Embryonic facial prominence (tissue), 1 donor: ENCODE measurements around the gene GBP1.
"Not testable (repeated sequence)": the region's sequence is repeated elsewhere in the genome, so short reads cannot be mapped to it uniquely, and the experiment has no call there.

ENCODE experiments used
- DNase-seq: peaks from one replicate; pipeline ENCODE4 v3.0.0-alpha.2; 2016; ENCODE audit errors: extremely low spot score

Gene GBP1

GRCh38 chr1:89065079-89065868 lies at the start of gene GBP1:
TSS of gene GBP1 (minus strand) at chr1:89065208. CDS start at chr1:89063234, 1,974 bp downstream.
- no peak for DNase-seq

GRCh38 chr1:89114662-89115061 lies 49.7 kb upstream of the GBP1 start:
- no peak for DNase-seq

DNA sequence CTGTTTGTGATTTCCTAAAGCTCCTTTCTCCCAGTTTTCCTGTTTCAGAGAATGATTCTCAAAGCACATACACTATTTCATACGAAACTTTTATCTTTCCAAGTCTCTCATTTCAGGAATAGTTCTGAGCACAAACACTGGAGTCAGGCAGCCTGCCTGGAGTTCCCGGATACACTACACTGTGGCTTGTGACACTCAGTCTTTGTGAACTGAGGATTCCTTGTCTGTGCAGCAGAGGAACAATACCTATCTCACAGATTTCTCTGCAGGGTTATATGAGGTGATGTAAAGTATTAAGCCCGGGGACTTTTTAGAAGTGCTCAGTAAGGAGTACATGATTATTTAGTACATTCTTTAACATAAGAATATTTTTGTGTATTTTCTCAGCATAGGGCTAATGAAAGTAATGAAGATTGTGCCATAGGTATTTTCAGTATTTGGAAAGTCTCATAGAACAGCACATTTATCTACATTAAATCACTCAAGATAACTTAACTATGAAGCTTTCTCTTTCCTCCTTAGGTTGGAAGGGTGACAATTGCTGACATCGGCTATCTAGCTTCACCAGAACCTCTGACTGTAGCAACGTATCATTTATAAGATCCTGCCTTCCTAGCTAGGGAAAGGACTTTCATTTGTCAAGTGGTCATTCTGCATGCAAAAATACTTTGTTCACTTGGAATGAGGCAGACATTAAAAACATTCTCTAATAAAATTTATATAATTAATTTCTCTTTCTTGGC lies 48.0 kb upstream of the GBP1 start:
- DNase-seq = no peak

DNA sequence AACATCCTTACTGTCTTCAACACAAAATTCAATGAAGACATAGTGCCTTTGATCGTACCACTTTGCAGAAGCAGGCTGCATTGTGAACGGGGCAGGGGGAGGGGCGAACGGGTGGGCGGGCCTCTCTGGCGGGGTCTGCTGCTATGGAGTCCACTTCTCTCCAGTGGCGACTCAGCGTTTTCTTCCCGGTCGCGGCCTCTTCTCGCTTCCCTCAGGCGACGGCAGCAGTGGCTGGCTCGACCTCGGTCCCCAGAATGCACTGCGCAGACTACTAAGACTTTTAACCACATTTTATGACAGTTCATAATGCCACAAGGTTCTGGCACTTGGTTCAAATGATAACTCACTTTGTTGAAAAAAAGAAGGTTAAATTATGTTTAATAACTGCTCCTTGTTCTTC lies 39.7 kb upstream of the GBP1 start:
- DNase-seq = no peak

DNA sequence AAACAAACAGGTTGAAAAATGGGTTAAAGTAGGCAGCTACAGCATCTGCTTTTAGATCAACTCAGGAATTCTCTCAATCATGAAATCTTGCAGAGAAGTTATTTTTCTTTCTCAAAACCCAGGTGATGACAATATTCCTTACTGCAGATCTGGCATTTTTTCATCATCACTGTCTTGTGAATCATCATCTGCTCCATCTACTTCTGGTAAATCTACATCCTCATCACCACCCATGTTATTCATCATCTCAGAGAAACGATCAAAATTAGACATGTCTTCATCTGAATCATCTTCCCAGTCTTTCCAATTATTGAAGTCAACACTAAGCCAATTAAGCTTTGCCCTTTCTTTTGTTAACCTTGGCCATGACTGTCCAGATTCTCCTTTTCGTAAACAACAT lies 39.1 kb upstream of the GBP1 start:
- no peak for DNase-seq

GRCh38 chr1:89102021-89102420 lies 37.0 kb upstream of the GBP1 start:
- no peak for DNase-seq

GRCh38 chr1:89100412-89100811 lies 35.4 kb upstream of the GBP1 start:
- no peak for DNase-seq

DNA sequence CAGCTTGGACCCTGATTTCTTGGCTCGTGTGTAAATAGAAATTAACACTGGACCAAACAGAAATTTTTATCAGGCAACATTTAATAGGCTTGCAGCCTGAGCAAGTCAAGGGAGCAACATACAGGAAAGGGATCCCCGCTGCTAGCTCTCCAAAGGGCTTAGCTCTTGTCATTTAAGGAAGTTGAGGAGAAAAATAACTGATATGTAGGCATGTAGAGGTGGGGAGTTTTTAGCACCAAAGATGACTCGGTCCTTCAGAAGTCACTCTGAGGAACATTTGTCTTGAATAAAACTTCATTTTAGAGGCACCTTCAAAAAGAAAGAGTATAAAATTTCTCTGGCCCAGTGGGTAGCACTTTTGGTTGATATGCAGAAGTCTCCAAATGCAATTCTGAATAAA lies 33.8 kb upstream of the GBP1 start:
- DNase-seq = no peak

- DNase-seq = no peak
Observed at GRCh38 chr1:89095737-89096136, 30.7 kb upstream of the GBP1 start.

GRCh38 chr1:89089962-89090361 lies 25.0 kb upstream of the GBP1 start:
- no peak for DNase-seq

- DNase-seq = no peak
Observed at GRCh38 chr1:89088572-89088971, 23.6 kb upstream of the GBP1 start.

GRCh38 chr1:89087241-89087640 lies 22.2 kb upstream of the GBP1 start:
- no peak for DNase-seq

DNA sequence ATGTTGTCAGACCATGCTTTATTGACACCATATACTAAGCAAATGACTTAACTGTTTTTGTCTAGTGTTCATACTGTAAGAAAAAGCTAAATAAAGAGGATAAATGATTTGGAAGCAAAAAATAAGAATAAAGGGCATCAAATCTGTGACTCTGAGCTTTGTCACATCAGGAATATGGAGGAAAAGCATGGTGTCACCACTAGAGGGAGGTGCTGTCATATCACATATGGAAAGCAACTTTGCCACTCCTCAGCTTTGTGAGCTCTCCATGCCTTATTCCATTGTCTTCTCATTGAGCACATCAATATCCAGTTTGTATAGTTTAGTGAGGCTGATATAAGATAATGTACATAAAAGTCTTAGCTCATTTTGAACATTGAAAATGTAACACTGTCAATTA lies 20.8 kb upstream of the GBP1 start:
- no peak for DNase-seq

DNA sequence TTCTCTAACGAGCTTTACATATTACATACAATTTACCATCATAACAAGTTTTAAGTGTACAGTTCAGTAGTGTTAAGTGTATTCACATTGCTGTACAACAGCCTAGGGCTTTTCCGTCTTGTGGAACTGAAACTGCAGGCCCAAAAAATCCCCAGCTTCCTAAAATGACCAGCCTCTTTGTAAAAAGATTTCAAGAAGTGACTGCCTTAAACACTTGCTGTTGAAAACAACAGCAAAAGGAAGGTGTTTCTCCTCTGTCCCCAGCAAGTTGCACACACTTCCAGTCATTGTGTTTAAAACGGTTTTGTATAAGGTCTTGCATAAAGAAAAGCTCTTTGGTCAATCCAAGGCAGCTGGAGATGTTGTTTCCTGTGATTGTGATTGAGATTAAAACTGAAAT lies 16.0 kb upstream of the GBP1 start:
- no peak for DNase-seq

DNA sequence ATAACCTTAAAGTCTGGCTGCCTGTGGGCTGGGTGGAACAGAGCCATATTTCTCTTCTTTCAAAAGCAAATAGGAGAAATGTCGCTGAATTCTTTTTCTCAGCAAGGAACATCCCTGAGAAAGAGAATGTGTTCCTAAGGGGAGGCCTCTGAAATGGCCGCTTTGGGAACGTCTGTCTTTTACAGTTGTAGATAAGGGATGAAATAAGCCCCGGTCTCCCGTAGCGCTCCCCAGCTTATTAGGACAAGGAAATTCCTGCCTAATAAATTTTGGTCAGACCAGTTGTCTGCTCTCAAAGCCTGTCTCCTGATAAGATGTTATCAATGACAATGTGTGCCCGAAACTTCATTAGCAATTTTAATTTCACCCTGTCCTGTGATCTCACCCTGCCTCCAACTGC lies 15.1 kb upstream of the GBP1 start:
- DNase-seq = not testable (repeated sequence)

GRCh38 chr1:89072466-89073065 lies 7.6 kb upstream of the GBP1 start:
- DNase-seq = not testable (repeated sequence)

GRCh38 chr1:89070509-89070908 lies 5.5 kb upstream of the GBP1 start:
- DNase-seq = no peak

- no peak for DNase-seq
Observed at GRCh38 chr1:89069951-89070350, 4.9 kb upstream of the GBP1 start.

DNA sequence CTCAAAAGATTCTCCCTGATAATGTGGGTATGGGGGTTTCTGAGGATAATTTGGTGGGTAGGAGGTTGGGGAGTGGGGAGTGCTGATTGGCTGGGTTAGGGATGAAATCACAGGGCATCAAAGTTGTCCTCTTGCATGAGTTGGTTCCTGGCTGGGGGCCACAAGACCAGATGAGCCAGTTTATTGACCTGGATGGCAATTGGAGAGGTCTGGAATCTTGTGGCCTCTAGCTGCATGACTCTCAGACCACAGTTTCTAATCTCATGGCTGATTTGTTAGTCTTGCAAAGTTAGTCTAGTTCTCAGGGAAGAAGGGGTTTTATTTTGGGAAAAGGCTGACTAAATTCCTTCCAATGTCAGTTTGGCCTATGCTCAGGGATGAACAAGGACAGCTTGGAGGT lies 3.3 kb upstream of the GBP1 start:
- no peak for DNase-seq

DNA sequence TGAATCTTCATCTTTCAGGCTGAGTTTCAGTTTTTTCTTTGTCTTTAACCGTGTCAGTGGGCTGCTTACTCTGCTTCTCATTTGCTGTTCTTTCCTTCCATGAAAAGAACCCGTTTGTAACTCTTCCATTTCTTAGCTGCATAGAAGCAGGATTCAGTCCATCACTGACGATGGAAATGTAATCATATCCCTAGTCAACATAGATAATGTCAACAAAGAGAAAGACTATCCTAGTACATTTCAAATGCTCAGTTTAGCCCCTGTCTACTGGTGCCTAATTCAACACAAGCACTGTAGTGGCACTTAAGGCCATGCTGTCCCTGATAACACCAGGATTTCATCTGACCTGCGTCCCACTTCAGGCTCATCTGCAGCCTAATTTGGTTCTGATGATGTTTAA lies 376 bp downstream of the GBP1 start:
- DNase-seq = no peak

- no peak for DNase-seq
Observed at GRCh38 chr1:89063094-89063493, 1.9 kb downstream of the GBP1 start.

DNA sequence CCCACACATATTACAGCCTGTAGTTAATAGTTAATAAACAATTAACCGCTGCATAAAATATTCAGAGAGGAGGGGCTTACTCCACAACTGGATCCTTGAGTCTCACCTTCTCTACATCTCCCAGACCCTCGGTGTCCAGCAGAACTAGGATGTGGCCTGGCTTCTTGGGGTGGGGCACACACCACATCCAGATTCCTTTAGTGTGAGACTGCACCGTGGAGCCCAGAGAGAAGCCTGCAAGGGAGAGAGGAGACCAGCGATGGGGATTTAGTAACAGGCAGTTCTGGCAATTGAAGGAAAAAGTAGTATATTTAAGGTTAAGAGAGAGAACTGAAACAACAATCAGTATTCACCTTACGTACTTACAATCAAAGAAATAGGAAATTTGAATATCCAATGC lies 4.9 kb downstream of the GBP1 start:
- no peak for DNase-seq

- DNase-seq = no peak
Observed at GRCh38 chr1:89051955-89052312, 13.1 kb downstream of the GBP1 start.
